ENCODE results near the gene KREMEN2.

The KREMEN2 gene

DNA sequence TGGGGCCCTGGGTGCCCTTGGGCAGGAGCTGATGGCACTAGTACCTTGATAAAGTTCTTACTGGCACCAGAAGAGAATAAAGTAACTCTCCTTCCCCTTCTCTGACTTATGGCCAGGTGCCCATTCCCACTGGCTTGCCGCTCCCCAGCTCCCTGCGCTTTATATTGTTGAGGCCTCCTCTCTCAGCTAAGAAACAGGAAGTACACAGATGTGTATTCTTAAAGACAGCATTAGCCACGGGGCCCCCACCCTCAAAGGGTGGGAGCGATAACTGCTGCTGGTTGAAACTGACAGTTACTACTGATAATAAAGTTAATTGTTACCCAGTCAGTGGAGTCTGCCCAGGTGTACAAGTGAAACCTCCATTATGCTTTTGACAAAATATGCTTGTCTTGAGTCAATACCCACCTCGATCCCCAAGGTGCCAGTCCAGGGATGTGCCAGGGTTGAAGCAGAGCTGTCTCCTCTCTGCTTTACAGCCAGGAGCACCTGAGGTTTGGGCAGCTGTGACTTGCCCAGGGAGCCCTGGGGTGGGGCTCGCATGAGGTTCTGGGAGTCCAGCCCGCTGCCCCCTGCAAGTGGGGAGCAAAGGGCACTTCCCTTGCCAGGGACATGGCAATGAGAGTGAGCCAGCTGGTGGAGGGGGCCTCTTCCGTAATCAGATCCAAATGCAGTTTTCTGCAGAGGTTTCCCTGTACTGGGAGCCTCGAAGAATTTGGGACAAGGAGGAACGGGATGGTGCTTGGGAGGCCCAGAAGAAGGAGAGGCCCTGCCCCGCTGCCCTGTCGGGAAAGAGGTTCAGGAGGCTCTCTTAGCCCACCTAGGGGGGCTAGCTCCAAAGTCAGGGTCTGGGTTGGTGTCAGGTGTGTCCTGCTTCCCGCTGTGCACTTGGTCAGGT, 43.2 kb downstream of the KREMEN2 start:
- DNase-seq = no peak

DNA sequence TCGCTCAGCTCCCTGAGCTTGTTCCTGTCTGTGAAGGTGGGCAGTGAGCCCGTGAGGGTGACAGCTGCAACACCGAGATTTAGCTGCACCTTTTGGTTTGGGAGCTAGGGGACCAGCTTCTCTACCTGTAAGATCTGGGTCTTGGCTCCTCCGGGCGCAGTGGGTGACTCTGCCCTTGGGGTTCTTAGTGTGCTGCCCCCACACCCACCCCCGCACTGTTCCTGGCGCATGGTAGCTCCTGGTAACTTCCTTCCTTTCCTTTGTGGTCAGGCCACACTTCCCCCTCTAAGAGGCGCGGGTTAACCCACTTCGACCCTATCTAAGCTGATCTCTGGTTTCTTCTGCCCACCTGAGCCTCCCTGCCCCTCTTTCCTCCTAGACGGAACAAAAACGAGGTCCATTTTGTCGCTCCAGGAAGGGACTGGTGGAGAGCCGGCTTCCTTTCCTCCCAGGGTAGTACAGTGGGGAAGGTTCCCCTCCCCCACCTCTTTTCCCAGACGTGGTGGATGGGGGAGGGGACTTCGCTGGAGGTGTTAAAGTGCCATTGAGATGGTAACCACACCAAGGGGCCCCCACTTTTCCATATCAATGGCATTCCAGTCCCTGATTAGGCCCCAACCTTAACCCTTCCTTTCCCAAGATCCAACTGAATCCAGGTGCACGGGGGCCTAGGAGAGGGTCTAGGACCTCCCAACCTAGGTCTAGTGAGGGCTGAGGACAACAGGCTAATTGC, 44.0 kb downstream of the KREMEN2 start:
- no peak for DNase-seq

GRCh38 chr16:3008690-3009037, 44.6 kb downstream of the KREMEN2 start:
- no peak for DNase-seq

DNA sequence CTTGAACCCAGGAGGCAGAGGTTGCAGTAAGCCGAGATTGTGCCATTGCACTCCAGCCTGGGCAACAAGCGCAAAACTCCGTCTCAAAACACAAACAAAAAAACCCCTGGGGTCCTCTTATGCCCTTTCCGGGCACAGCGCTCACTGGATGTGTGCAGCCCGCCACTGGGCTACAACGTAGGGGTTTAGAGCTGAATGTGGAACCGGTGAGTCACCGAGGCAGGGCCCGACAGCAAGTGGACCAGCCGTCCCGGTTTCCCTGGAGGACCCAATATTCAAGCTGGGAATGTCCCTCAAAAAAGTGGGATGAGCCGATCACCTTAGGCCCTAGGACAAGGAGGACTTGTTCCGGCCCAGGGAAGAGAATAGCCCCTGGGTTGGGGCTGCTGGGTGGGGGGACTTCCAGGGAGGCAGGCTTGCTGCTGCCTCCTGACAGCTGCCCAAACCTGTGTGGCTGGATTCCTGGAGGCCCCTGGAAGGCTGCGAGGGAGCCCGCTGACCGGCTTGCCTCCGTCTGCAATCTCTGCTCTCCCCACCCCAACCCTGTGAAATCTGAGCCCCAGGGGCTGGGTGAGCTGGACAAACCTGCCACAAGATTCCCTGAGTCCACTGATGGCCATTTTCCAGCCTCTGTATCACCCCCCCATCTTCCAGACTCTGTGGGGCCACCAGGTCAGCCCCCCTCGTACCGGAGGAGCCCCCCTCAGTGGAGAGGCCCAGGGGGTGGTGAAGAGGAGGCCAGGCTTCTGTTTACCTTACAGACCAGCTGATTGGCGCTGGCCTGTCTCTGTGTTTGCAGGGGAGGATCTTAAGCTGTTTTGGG, 45.7 kb downstream of the KREMEN2 start:
- DNase-seq = no peak

- no peak for DNase-seq
Measured at GRCh38 chr16:3010510-3010909, 46.4 kb downstream of the KREMEN2 start.

DNA sequence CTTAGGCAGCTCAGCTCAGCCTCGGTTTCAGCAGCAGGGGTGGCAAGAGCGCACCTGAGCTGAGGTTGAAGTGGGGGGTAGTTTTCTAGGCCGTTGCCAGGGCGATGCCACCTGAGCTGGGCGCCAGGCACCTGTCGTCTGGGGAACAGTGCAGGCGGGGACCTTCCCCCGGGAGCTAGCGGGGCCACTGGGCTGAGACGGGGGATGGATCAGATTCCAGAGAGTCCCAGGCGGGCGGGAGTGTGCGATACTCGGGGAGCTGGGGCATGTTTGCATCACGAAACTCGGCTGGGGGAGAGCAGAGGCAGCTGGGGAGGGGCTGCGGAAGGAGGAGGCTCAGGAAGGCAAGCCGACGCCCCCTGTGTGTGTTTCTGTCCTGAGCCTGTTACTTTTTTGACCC, 48.2 kb downstream of the KREMEN2 start:
- no peak for DNase-seq

DNA sequence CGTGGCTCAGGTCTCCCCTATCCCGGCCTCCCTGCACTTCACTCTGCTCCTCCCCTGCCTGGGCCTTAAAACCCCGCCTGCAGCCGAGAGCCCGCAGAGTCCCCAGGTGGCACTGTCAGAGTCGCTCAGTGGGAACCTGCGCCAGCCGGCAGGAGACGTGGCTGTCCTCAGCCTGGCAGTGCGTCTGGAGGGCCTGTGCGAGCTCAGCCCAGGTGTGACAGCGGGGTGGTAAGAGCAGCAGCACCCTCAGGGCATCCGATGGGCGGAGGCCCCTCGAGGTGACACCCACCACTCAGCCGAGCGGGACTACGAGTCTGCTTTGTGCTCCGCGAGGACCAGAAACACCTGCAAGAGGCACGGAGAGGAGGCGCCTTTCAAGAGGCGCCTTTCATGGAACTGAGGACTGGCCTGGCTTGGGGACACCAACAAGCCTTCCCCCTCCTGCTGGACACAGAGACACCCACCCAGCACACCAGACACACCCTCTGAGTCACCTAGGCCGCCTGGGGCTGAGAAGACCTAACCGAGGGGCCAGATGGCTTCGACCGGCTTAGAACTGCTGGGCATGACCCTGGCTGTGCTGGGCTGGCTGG, 48.8 kb downstream of the KREMEN2 start, which contains the start of gene CLDN9:
TSS of gene CLDN9 (plus strand) at position 96 of the 593 bp plus-strand sequence. CDS start at position 536, 440 bp downstream.
- DNase-seq = no peak

DNA sequence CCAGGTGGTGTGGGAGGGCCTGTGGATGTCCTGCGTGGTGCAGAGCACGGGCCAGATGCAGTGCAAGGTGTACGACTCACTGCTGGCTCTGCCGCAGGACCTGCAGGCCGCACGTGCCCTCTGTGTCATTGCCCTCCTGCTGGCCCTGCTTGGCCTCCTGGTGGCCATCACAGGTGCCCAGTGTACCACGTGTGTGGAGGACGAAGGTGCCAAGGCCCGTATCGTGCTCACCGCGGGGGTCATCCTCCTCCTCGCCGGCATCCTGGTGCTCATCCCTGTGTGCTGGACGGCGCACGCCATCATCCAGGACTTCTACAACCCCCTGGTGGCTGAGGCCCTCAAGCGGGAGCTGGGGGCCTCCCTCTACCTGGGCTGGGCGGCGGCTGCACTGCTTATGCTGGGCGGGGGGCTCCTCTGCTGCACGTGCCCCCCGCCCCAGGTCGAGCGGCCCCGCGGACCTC, 49.4 kb downstream of the KREMEN2 start:
- no peak for DNase-seq

DNA sequence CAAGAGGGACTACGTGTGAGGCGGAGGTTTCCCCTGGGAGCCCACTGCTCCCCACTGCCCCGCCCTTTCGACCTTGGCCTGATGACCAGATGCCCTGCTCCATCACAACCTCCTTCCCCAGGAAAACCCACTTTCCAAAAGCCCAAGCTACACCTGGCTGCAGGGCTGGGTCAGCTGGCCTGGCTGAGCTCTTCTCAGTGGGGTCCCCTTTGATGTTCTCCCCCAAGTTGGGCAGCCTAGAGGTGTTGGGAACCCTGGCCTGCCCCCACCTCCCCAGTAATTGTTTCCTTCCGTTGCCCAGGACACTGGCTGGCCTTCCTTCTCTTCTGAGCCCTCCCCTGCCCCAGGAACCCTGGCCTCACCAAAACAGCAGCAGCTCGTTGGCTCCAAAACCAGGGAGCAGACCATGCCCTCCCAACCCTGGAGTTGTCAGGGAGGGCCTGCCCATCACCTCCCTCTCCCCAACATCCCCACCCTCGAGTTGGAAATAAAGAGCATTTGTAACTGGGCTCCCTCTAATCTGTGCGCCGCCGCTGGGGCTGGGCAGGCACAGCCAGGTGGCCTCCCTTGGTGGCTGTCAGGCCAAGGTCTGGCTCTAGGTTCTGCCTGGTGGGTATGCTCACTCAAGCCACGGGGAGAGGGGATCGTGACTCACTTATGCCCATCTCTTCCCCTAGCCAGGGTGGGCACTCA, 50.1 kb downstream of the KREMEN2 start:
- DNase-seq = no peak

DNA sequence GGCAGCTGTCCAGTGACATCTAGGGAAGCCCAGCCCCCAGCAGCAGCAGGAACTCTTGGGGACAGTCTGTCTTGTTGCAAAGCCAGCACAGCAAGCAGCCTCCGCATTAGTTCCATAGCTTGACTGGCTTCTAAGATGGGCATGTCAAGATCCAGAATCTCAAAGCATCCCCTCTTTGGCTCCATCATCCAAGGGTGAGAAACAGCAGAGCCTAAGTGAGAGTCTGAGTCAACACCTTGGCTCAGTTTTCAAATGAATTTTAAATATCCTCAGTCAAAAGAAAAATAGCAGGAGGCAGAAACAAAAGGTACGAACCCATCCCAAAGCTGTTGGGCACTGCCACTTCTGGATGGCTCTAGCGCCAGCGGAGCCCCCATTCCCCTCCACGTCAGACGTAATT, 50.9 kb downstream of the KREMEN2 start:
- no peak for DNase-seq

DNA sequence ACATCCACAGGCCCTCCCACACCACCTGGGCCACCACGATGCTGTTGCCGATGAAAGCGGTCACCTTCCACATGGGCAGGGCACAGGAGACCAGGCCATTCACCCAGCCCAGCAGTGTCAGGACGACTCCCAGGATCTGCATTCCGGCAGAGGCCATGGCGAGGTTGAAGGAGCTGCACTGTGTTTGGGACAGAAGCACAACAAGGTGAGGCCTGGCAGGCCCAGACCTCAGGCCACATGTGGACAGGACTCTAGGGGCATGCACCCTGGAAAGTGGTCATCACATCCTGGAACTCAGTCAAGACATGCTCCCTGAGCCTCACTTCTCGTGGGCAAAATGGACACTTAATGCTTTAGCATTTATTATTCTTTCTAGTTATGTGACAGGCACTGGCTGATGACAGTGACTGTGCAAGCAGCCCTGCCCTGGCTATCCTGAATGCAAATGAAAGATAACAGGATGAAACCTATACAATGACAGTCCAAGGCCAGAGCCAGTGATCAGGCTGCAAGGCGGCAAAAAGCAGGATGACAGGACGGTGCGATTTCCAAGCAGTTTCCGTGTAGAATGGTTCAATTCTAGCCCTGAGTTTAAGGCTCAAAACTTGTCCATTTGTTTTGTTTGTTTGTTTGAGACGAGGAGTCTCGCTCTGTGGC, 51.9 kb downstream of the KREMEN2 start:
- no peak for DNase-seq

DNA sequence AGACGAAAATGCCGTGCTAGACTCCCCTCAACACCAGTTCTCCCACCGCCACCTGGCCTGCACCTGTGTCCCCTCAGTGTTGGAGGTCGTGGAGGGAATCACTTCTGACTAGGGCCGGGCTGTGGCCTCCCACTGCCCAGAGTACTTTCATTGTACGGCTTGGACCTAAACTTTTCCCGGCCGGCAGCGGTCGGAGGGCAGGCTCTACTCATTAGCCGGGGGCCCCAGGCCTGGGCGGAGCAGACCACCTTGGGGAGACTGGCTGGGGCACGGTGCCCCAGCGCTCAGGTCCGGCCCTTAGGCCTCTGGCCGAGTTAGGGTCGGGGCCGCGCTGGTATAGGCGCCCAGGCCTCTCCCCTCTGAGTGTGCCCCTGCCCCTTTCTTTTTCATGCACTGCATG, 53.3 kb downstream of the KREMEN2 start:
- DNase-seq = no peak
